Smooth muscle cell (in vitro differentiated cells): Measurements from ENCODE around the gene NELL1. TPM values are rescaled to one million over a fixed set of nuclear protein-coding genes. Genes with fewer than 3 reads are reported as not detected.
A peak's percentile ranks its signal among the peaks of the same experiment; 100 is the strongest.

Source experiments
- DNase-seq: peaks from one replicate; lab custom pipeline; 2025; ENCODE audit not compliant: unreplicated experiment; lab: John Stamatoyannopoulos, UW
- H2AFZ ChIP-seq: fragments of 200-600 bp; sonication (generic); 2 replicates; pipeline ENCODE4 v1.6.0; 2016; ENCODE audit warnings: antibody characterized with exemption, low read depth, mild to moderate bottlenecking
- H3F3A ChIP-seq: fragments of 200-600 bp; sonication (generic); 2 replicates; pipeline ENCODE4 v1.6.0; 2017; ENCODE audit warnings: antibody characterized with exemption, low read depth
- H3K27ac ChIP-seq: fragments of 200-600 bp; sonication (generic); 2 replicates; pipeline ENCODE4 v1.5.1; 2016; ENCODE audit warnings: low read depth, mild to moderate bottlenecking
- H3K27me3 ChIP-seq: fragments of 200-600 bp; sonication (generic); 2 replicates; pipeline ENCODE4 v1.6.1; 2016; ENCODE audit warnings: low read depth, mild to moderate bottlenecking
- H3K36me3 ChIP-seq: fragments of 200-600 bp; sonication (generic); 2 replicates; pipeline ENCODE4 v1.5.1; 2016; ENCODE audit warnings: low read depth
- H3K4me1 ChIP-seq: fragments of 200-600 bp; sonication (generic); 2 replicates; pipeline ENCODE4 v1.5.1; 2016; ENCODE audit warnings: low read depth
- H3K4me2 ChIP-seq: fragments of 200-600 bp; sonication (generic); 2 replicates; pipeline ENCODE4 v1.6.0; 2016; ENCODE audit warnings: mild to moderate bottlenecking
- H3K4me3 ChIP-seq: fragments of 200-600 bp; sonication (generic); 2 replicates; pipeline ENCODE4 v1.5.1; 2016; ENCODE audit warnings: mild to moderate bottlenecking
- H3K79me2 ChIP-seq: fragments of 200-600 bp; sonication (generic); 2 replicates; pipeline ENCODE4 v1.6.0; 2016; ENCODE audit warnings: low read depth, mild to moderate bottlenecking
- H3K9ac ChIP-seq: fragments of 200-600 bp; sonication (generic); 2 replicates; pipeline ENCODE4 v1.6.0; 2016; ENCODE audit warnings: low read depth
- H3K9me3 ChIP-seq: fragments of 200-600 bp; sonication (generic); replicated peaks from 2 replicates; pipeline ENCODE4 v1.5.1; 2016; ENCODE audit warnings: low read depth
- H4K20me1 ChIP-seq: fragments of 200-600 bp; sonication (generic); 2 replicates; pipeline ENCODE4 v1.6.0; 2016; ENCODE audit warnings: low read depth
- CTCF ChIP-seq: fragments of 200-600 bp; sonication (generic); IDR thresholded peaks from 2 replicates; pipeline ENCODE4 v1.5.1; 2017; ENCODE audit warnings: borderline replicate concordance, mild to moderate bottlenecking, antibody characterized with exemption; ENCODE audit not compliant: insufficient read depth, poor library complexity, severe bottlenecking
- WGBS: methylation state at CpG from one replicate; pipeline ENCODE4 v1.1.7; 2016; ENCODE audit warnings: low lambda C conversion rate; 5-methylcytosine and 5-hydroxymethylcytosine counted together
- polyA plus RNA-seq: library from polyadenylated mRNA; unstranded; fragments of >200 nt; fragmentation: Nextera tagmentation; extraction: Ambion mirVana; gene quantifications from 2 replicates; pipeline ENCODE4 v1.2.1, GENCODE V29; 2016
- total RNA-seq: library from RNA; depleted of rRNA; stranded (reverse); fragments of >200 nt; gene quantifications from 2 replicates; pipeline ENCODE4 v1.2.3, GENCODE V29; 2014

The NELL1 gene
- total RNA-seq, result 1.4 TPM in 1 of 2 replicates, not detected in the other
- 0.92 TPM in 1 of 2 replicates, not detected in the other for polyA plus RNA-seq

DNA sequence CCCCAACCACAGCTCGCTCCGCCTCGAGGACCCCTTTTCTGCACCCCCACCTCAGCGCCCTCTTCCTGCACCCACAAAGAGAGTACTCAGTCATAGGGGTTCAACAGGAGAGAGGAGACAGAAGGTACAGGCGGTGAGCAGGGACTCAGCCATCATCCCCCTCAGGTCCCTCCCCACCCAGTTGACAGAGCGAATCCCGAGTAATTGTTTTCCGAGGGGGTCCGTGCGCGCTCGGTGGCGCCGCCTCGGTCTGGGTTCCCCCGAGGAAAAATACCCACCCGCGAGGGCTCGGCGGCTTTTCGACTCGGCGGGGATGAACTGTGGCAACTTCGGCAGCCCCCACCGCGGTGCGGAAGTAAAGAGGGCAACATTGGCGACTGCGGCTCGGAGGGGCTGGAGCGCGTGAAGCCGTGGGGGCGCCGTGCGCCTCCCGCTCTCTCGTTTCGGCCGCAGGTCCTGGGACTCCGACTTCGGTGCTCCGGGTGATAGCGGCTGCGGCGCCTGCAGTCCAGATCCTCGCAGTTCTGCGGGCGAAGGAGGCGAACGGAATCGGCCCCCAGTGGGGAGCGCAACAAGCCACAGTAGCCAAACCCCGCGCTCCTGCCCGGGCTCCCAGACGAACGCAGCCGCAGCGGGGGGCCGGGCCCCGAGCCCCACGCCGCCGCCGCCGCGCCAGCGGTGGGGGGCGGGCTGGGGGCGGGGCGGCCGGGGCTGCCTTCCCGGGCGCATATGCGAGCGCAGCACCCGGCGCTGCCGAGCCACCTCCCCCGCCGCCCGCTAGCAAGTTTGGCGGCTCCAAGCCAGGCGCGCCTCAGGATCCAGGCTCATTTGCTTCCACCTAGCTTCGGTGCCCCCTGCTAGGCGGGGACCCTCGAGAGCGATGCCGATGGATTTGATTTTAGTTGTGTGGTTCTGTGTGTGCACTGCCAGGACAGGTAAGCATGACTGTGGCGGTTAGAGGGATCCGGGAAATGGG, at the start of gene NELL1:
NELL1 (plus strand) TSS at position 743 of the 976 bp plus-strand sequence.
- Histone ChIP-seq H3K27me3 (peaks cover 98% of the 10 kb centered on the region), H3K27ac (no peak within 1 kb of the TSS), H4K20me1 (no peaks in the 10 kb centered on the region), H3K4me2 (peak within 1 kb of the TSS; percentile 81), H3F3A (no peaks in the 10 kb centered on the region), H3K4me3 (peak within 1 kb of the TSS; percentile 38), H2AFZ (no peak within 1 kb of the TSS), H3K79me2 (no peaks in the 10 kb centered on the region), H3K4me1 (peaks cover 8% of the 10 kb centered on the region), H3K9me3 (no peaks in the 10 kb centered on the region), H3K9ac (no peak within 1 kb of the TSS), H3K36me3 (no peaks in the 10 kb centered on the region)
- no peak for TF ChIP-seq CTCF
- 2% methylated on average over 66 of the region's 93 CpGs for WGBS
- DNase-seq, result no peak

DNA sequence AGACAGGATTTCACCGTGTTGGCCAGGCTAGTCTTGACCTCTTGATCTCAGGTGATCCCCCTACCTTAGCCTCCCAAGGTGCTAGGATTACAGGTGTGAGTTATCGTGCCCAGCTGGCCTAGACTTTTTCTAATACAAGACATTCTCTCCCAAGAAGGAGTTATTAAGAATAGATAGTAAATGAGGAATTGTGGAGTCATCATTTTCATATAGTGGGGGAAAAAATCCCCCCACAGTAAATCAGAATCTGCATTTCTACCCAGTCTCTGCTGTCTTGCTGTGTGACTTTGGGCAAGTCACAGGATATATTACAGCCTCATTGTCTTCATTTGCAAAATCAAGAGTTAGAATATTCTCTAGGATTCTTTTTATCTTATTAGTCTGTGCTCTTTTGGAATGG, 48.4 kb upstream of the NELL1 start:
- Histone ChIP-seq H3F3A (no peaks in the 10 kb centered on the region), H3K9me3 (no peaks in the 10 kb centered on the region), H3K79me2 (no peaks in the 10 kb centered on the region), H2AFZ (no peak overlapping the region), H3K27me3 (peaks cover 26% of the 10 kb centered on the region), H3K4me2 (no peak overlapping the region), H3K36me3 (no peaks in the 10 kb centered on the region), H3K9ac (no peak overlapping the region), H3K4me1 (no peaks in the 10 kb centered on the region), H3K4me3 (no peak overlapping the region), H3K27ac (no peak overlapping the region), H4K20me1 (no peaks in the 10 kb centered on the region)
- 87% methylated on average over 2 of the region's 2 CpGs for WGBS
- no peak for TF ChIP-seq CTCF
- no peak for DNase-seq

DNA sequence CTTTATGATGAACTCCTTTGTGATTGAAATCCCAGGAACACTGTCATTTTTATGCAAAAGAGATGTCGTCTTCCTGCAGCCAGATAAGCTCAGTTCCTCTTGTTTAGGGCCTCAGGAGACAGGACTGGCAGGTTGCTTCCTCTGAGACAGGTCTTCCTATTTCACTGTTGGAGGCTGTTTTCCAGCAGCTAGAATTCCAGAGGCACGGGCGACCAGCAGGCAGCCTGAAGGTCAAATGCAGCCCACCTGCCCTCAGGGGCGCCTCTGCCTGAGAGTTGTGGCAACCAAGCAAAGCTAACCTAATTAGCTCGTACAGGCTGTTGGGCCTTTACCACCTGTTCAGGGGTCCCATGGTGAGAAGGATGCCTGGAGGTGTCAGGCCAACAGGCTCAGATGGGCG, 47.7 kb upstream of the NELL1 start:
- Histone ChIP-seq H3K9ac (no peak overlapping the region), H2AFZ (no peak overlapping the region), H3F3A (no peaks in the 10 kb centered on the region), H3K4me2 (no peak overlapping the region), H4K20me1 (no peaks in the 10 kb centered on the region), H3K4me1 (no peaks in the 10 kb centered on the region), H3K36me3 (no peaks in the 10 kb centered on the region), H3K4me3 (no peak overlapping the region), H3K79me2 (no peaks in the 10 kb centered on the region), H3K27ac (no peak overlapping the region), H3K27me3 (peaks cover 26% of the 10 kb centered on the region), H3K9me3 (no peaks in the 10 kb centered on the region)
- no peak for DNase-seq
- TF ChIP-seq CTCF, result no peak
- WGBS, result 32% methylated on average over 6 of the region's 6 CpGs
